ENCODE data around the gene ZNF813. TPM values are rescaled to one million over a fixed set of nuclear protein-coding genes. Genes with fewer than 3 reads are reported as not detected.
A peak's percentile ranks its signal among the peaks of the same experiment; 100 is the strongest.

Gene ZNF813
- total RNA-seq, 1 experiment from 2014 or later = 6.3 TPM

- Histone ChIP-seq H3K9me3 (ENCODE audit: insufficient read depth, low read depth) (peaks cover 7% of the 10 kb centered on the region), H3K4me3 (no peak overlapping the region), H3K9me2 (ENCODE audit: insufficient read depth) (no peaks in the 10 kb centered on the region), H3K36me3 (ENCODE audit: low read depth) (peaks cover 3% of the 10 kb centered on the region; the same call in 1 of the 2 replicates), H3K4me2 (no peak overlapping the region), H3K27ac (no peak overlapping the region), H3K4me1 (replicated peaks; ENCODE audit: insufficient read depth) (peaks cover 14% of the 10 kb centered on the region), H2AFZ (no peak overlapping the region), H3K79me2 (ENCODE audit: low read depth) (peaks cover 15% of the 10 kb centered on the region), H3F3A (ENCODE audit: insufficient read depth, low read depth) (peaks cover 7% of the 10 kb centered on the region; the same call in 1 of the 2 replicates), H4K20me1 (ENCODE audit: insufficient read depth) (no peaks in the 10 kb centered on the region), H3K27me3 (ENCODE audit: insufficient read depth, low read depth) (no peaks in the 10 kb centered on the region)
- no peak for DNase-seq
- ChIA-PET POLR2A (ENCODE audit: unreplicated experiment) (no interaction called here), CTCF (no interaction called here)
- intact Hi-C loops (cut with micrococcal nuclease; ENCODE audit: unreplicated experiment) = loop anchor here (10.0 kb wide), 1 partner anchor 85 kb away; the partner anchor contains the start of gene ZNF761
- no TSS peak for BruUV-seq (replicated peaks)
- TF ChIP-seq EZH2 (IDR thresholded peaks at IDR 0.05; ENCODE audit: low read depth) (no peak), CTCF (conservative IDR thresholded peaks at IDR 0.05) (no peak)
Measured at GRCh38 chr19:53519446-53519845, 51.9 kb downstream of the ZNF813 start.

- peaks cover 15% of the 10 kb centered on the region for H3K79me2 ChIP-seq (ENCODE audit: low read depth)
- POLR2A ChIA-PET (ENCODE audit: unreplicated experiment) = interaction anchor here (0.7 kb wide), 1 partner anchor 955 kb away, joined by 4 read pairs; no protein-coding TSS in a partner anchor
- intact Hi-C loops (cut with micrococcal nuclease; ENCODE audit: unreplicated experiment) = loop anchor here (1.0 kb wide), 1 partner anchor 25 kb away; no protein-coding TSS in a partner anchor
- DNase-seq = no peak
- peaks cover 7% of the 10 kb centered on the region for H3K9me3 ChIP-seq (ENCODE audit: insufficient read depth, low read depth)
- no peaks in the 10 kb centered on the region for H4K20me1 ChIP-seq (ENCODE audit: insufficient read depth)
- no peaks in the 10 kb centered on the region for H3K9me2 ChIP-seq (ENCODE audit: insufficient read depth)
- H3K27me3 ChIP-seq (ENCODE audit: insufficient read depth, low read depth) = no peaks in the 10 kb centered on the region
- peak overlapping the region; percentile 62 for H3K4me3 ChIP-seq
- H3F3A ChIP-seq (ENCODE audit: insufficient read depth, low read depth) = peaks cover 7% of the 10 kb centered on the region; the same call in 1 of the 2 replicates
- BruUV-seq (replicated peaks) = TSS peak; percentile 75
- peak overlapping the region; percentile 94 for H2AFZ ChIP-seq
- peak overlapping the region; percentile 99 for H3K4me2 ChIP-seq
- CTCF ChIA-PET = no interaction called here
- peaks cover 3% of the 10 kb centered on the region; the same call in 1 of the 2 replicates for H3K36me3 ChIP-seq (ENCODE audit: low read depth)
- H3K27ac ChIP-seq = no peak overlapping the region
- no peak for TF ChIP-seq EZH2 (IDR thresholded peaks at IDR 0.05; ENCODE audit: low read depth)
- TF ChIP-seq CTCF (conservative IDR thresholded peaks at IDR 0.05) = no peak
- H3K4me1 ChIP-seq (replicated peaks; ENCODE audit: insufficient read depth) = peaks cover 14% of the 10 kb centered on the region
Measured at GRCh38 chr19:53520163-53520546, 52.6 kb downstream of the ZNF813 start.

GRCh38 chr19:53520547-53521372, 53.2 kb downstream of the ZNF813 start:
- no TSS peak for BruUV-seq (replicated peaks)
- POLR2A ChIA-PET (ENCODE audit: unreplicated experiment) = interaction anchor here (0.6 to 0.7 kb wide), 5 partner anchors 405 to 1431 kb away, joined by 3 to 18 read pairs (median 5); no protein-coding TSS in a partner anchor
- intact Hi-C loops (cut with micrococcal nuclease; ENCODE audit: unreplicated experiment) = loop anchor here (1.0 kb wide), 1 partner anchor 25 kb away; no protein-coding TSS in a partner anchor
- Histone ChIP-seq H3K4me1 (replicated peaks; ENCODE audit: insufficient read depth) (peaks cover 14% of the 10 kb centered on the region), H3K27ac (no peak overlapping the region), H3K4me2 (peak overlapping the region; percentile 99), H3F3A (ENCODE audit: insufficient read depth, low read depth) (peaks cover 7% of the 10 kb centered on the region; the same call in 1 of the 2 replicates), H3K9me2 (ENCODE audit: insufficient read depth) (no peaks in the 10 kb centered on the region), H3K36me3 (ENCODE audit: low read depth) (peaks cover 8% of the 10 kb centered on the region), H3K9me3 (ENCODE audit: insufficient read depth, low read depth) (peaks cover 11% of the 10 kb centered on the region), H3K79me2 (ENCODE audit: low read depth) (peaks cover 15% of the 10 kb centered on the region), H3K4me3 (peak overlapping the region; percentile 62), H4K20me1 (ENCODE audit: insufficient read depth) (no peaks in the 10 kb centered on the region), H2AFZ (peak overlapping the region; percentile 94), H3K27me3 (ENCODE audit: insufficient read depth, low read depth) (no peaks in the 10 kb centered on the region)
- peak; percentile 93 to 97 for DNase-seq
- no peak for TF ChIP-seq CTCF (conservative IDR thresholded peaks at IDR 0.05)
- TF ChIP-seq EZH2 (IDR thresholded peaks at IDR 0.05; ENCODE audit: low read depth) = no peak
- CTCF ChIA-PET = interaction anchor here (0.6 to 0.7 kb wide), 2 partner anchors 323 to 745 kb away, joined by 3 to 14 read pairs; no protein-coding TSS in a partner anchor

Measured in PC-9 (cell line).